Ramos (cell line): ENCODE data around the gene TBC1D24.

ENCODE experiments used
- in situ Hi-C: fragments of 300-500 bp; cut with MboI; formaldehyde crosslinking; loops from one replicate; pipeline ENCODE4 v1.14.3; 2022; ENCODE audit warnings: low sequenced_read_pairs; ENCODE audit not compliant: unreplicated experiment

TBC1D24 gene

GRCh38 chr16:2512735-2513404 is 37.9 kb downstream of the TBC1D24 start:
- in situ Hi-C loops, result loop anchor here (25.0 kb wide), 1 partner anchor 501 kb away; the partner anchor contains the start of genes NPW and ZNF598

- in situ Hi-C loops, result loop anchor here (25.0 kb wide), 1 partner anchor 501 kb away; the partner anchor contains the start of genes NPW and ZNF598
These were observed 38.7 kb downstream of the TBC1D24 start, which contains the start of gene ATP6V0C for GRCh38 chr16:2513405-2514332. TSS of gene ATP6V0C (plus strand) at chr16:2513952. CDS start at chr16:2514104, 152 bp downstream.

DNA sequence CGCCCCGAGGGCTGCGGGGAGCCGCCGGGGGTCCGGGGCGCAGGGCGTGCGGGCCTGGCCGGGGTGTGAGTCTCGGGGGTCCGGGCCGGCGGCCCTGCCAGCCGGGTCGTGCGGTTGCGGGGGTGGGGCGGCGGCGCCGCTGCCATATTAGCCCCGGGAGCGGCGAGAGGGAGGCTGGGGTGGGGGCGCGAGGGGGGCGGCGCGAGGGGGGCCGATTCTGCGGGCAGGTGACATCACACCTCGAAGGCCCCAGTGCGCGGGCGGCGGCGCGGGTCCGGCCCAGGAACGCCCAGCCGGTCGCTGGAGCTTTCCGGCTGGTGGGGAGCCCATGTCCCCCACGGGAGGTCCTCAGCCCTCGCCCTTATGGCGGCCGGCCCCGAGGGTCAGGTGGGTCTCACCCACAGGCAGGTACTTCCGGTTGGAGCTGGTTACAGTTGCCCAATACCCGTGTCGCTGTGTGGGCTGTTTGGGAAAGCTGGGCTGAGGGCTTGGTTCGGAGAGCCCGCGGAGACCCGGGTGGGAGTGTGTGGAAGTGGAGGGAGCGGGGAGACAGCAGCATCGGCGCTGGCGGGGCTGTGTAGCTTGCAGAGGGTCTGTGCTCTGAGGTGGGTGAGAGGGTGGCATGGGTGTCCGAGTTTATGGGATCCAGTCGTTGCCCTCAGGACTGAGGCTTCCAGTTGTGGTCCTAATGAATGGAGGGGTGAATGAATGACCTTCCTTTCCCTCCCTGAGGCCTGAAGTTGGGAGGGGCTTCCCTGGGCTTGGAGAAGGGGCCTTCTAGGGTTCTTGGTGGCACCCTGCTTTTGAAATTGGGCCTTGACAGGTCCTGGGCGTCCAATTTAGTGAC is 39.6 kb downstream of the TBC1D24 start:
- in situ Hi-C loops, result loop anchor here (25.0 kb wide), 1 partner anchor 502 kb away; the partner anchor contains the start of genes NPW and ZNF598

DNA sequence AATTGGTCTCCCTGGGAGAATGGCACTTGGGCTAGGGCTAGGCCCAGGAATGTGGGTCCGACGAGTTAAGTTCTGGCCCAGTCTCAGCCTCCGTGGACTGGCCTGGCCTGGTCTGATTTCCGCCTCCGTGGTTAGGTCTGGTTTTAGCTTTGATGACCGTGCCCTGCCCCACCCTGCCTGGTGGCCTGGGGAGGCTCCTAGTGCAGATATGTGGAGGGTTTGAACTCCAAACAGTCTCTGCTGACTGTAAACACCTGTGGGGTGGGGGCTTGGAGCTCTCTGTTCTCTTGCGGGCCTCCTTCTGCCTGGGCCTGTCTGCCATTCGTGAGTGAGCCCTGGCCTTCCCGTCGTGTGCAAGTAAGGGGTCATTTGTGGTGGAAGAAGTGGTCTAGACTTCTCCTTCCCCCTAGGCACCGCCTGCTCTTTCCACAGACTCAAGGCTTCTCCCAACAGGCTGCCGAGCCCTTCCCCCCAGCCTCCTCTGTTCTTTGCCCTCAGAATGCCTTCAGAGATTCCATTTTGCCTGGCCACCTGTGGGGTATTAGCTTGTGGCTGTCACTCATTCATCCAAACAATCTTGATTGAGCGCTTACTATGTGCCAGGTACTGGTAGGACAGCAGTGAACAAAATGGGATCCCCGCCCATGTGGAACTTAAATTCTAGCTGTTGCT is 40.4 kb downstream of the TBC1D24 start:
- in situ Hi-C loops, result loop anchor here (25.0 kb wide), 1 partner anchor 503 kb away; the partner anchor contains the start of genes NPW and ZNF598

DNA sequence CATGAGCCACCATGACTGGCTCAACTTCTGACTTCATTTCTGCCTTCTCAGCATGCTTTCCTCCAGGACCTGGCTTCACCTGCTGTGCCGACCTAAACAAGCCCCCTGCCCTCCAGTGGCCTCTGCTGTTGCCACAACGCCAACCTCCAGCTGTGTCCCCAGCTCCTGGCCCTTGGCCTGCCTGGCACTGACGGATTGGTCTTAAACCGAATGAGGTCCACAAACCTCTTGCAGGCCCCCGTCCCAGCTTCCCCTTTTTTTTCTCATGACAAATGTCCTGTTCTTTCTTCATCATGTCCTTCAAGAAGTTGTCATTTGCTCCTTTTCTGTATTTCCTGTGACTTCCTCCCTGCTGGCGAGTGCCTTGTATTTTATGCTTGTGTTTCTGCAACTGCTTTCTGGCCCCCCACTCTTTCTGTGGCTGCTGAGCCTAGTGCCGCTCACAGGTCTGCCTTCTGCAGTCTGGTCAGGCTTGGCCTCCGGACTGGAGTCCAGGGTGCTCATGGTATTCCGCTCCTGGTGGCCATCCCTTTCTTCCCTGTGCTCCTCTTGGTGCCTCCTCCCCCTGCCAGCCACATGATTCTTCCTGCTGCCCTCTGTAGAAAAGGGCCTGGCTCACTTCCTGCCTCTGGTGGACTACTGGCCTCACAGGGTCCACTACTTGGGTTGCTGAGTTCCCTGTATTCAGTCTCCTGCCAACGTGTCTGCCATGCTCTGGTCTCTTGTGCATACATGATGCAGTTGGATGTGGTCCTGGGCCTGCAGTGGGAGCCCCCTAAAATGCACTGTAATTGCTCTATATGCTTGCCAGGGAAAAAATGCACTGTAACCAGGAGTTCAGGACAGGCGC is 41.7 kb downstream of the TBC1D24 start:
- in situ Hi-C loops, result loop anchor here (25.0 kb wide), 1 partner anchor 504 kb away; the partner anchor contains the start of genes NPW and ZNF598

DNA sequence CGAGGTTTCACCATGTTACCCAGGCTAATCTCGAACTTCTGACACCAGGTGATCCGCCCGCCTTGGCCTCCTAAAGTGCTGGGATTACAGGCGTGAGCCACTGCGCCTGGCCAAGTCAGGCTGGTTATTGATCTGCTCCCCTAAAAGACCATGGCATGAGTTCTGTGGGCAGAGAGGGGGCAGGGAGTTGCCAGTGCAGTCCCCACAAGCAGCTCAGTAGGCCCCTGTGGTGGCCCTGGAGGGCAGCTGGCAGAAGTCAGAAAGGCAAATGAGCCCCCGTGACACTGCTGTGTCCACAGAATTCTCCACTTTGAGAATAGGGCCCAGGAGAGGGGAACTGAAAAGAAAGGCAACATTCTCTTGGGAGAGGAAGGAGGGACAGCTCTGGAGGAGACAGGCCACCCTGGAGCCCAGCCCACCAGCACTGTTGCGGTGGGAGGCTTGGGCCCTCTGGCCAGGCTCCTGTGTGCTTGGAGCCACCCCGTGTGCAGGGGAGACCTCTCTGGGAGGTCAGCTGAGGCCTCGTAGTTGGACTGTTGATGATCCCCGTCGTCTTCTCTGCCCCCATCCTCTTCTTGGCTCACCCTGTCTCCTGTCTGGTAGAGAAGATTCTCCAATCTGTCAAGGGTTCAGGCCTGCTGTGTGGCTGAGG is 43.2 kb downstream of the TBC1D24 start:
- in situ Hi-C loops, result loop anchor here (25.0 kb wide), 1 partner anchor 506 kb away; the partner anchor contains the start of genes NPW and ZNF598

DNA sequence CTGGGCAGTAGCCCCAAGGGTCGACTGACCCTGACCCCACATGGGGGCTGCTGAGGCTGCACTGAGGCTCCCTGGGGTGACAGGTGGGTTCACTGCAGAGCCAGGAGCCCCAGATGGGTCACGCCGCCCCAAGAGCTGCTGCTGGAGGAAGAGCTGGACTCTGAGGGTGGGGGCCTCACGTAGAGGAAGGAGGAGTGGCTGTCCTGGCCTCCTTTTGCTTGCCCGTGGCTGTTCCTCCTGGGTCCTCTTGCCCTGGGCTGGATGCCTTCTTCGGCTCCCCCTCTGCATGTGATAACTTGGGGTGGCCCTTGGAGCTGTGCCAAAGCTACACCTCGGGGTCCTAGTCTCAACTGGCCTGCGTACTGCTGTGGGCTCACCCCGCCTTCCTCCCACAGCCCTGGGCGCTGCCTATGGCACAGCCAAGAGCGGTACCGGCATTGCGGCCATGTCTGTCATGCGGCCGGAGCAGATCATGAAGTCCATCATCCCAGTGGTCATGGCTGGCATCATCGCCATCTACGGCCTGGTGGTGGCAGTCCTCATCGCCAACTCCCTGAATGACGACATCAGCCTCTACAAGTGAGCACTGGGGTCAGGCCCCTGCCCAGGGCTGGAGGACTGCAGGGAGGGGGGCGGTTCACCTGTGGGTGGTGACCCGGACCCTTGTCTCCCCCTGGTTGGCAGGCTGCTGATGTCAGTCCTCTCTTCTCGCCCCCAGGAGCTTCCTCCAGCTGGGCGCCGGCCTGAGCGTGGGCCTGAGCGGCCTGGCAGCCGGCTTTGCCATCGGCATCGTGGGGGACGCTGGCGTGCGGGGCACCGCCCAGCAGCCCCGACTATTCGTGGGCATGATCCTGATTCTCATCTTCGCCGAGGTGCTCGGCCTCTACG is 44.1 kb downstream of the TBC1D24 start:
- in situ Hi-C loops, result loop anchor here (25.0 kb wide), 1 partner anchor 507 kb away; the partner anchor contains the start of genes NPW and ZNF598

- in situ Hi-C loops, result loop anchor here (25.0 kb wide), 1 partner anchor 507 kb away; the partner anchor contains the start of genes NPW and ZNF598
These were observed 44.8 kb downstream of the TBC1D24 start for GRCh38 chr16:2519711-2520080.

DNA sequence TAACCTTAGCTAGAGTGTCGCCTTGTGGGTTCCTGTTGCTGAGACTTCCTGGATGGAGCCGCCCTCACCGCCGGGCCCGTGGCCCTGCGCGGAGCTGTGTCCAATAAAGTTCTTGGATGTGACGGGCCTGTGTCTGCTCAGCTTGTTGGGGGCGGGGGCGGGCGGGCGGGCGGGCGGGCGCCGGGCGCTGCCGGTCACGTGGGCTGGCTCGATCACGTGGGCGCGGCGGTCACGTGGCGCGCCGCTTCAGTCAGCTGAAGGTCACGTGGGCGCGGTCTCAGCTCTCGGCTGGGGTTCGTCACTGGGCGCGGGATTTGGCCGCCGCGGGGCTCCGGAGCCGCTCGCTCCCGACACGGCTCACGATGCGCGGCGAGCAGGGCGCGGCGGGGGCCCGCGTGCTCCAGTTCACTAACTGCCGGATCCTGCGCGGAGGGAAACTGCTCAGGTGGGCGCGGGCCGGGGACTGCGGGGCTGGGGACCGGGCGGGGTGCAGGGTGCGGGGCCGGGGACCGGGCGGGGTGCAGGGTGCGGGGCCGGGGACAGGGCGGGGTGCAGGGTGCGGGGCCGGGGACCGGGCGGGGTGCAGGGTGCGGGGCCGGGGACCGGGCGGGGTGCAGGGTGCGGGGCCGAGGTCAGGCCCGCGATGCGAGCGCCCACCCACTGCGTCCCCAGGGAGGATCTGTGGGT is 45.3 kb downstream of the TBC1D24 start, which contains the start of gene AMDHD2:
TSS of gene AMDHD2 (plus strand) at position 275 of the 687 bp plus-strand sequence. CDS start at position 363, 88 bp downstream.
- in situ Hi-C loops, result loop anchor here (25.0 kb wide), 1 partner anchor 508 kb away; the partner anchor contains the start of genes NPW and ZNF598

- in situ Hi-C loops, result loop anchor here (25.0 kb wide), 1 partner anchor 509 kb away; the partner anchor contains the start of genes NPW and ZNF598
These were observed 46.0 kb downstream of the TBC1D24 start for GRCh38 chr16:2520784-2521531.

GRCh38 chr16:2523801-2524231 is 48.9 kb downstream of the TBC1D24 start:
- in situ Hi-C loops, result loop anchor here (25.0 kb wide), 1 partner anchor 512 kb away; the partner anchor contains the start of genes NPW and ZNF598

DNA sequence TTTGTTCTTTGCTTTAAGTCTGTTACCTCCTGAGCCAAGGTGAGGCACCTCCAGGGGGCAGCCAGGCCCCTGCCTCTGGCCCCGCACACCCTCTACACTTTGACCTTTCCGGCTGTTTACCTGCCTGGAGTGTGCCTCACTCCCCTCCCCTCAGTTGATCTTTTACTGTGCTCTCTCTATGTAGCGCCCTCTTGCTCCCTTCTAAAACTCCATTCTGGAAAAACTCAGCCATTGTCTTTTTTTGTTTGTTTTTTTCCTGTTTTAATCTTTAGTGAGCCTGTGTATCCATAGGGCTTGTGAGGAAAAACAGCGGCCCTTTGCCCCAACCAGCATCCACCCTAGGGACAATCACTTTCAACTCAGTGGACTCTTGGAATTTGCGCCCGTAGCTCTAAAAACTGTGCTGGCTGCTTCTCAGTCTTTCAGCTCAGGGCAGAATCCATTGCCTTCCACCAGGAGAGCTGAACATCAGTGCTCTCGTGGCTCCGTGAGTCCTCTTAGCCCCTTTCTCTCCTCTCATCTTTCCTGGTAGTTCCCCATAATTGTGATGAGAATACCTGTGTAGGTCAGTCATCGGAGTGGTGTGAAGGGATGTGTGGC is 49.5 kb downstream of the TBC1D24 start:
- in situ Hi-C loops, result loop anchor here (25.0 kb wide), 1 partner anchor 512 kb away; the partner anchor contains the start of genes NPW and ZNF598

DNA sequence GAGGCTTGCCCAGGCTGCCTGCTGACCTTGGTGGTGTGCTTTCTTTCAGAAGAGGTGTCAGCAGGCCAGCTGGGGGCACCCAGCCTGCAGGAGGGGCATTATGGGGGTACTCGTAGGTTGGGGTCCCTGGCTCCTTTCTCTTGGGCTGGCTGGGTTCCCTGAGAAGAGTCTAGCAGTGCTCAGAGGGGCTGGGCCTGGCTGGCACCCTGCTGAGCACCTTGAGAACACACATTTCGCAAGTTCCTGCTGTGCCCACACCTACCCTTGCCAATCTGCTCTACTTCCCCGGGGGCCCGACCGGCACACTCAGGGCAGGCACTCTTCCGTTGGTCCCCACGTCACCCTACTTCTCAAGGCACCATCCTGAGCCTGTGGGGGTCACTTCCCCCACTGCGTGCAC is 51.2 kb downstream of the TBC1D24 start:
- in situ Hi-C loops, result no loop called here

DNA sequence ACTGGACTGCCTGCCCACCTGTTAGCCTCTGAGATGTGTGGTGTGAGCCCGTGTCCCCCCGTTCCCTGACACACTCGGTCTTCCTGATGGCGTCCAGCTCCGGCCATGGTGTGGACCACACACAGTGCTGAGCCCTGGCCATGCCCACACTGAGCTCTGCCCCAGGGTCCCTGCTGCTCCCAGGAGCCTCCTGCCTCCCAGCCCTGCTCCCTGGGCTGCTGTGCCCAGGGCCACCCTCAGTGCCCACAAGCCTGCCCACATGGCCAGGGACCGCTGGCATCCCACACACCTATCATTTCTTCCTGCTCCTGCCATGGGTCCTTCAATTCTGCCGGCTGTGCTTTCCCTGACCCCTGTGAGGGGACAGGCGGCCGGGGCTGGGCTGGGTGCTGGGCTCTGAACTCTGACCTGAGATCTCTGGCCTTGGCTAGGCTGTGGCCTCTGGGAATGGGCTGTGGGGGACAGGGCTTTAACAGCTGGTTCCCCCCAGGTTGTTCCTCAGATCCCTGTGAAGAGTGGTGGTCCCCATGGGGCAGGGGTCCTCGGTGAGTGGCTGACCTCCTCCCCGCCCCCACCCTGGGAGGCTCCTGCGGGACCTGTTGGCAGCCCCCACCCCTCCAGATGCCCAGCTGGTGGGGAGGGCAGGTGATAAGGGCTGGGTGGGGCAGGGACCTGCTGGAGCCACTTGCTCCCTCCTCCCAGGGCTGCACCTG is 52.3 kb downstream of the TBC1D24 start:
- in situ Hi-C loops, result no loop called here
